SK-N-SH (cell line): ENCODE data around the gene PARD3B. TPM values are rescaled to one million over a fixed set of nuclear protein-coding genes. Genes with fewer than 3 reads are reported as not detected.

Source experiments
- CTCF ChIA-PET: fragments of 300-600, 350-600 bp; formaldehyde crosslinking; extraction: SDS; loops from one replicate; lab custom pipeline; 2021; lab: Yijun Ruan, JAX
- POLR2A ChIA-PET: fragments of 350-600 bp; sonication (Branson Sonifier 250); formaldehyde crosslinking; extraction: SDS; loops from one replicate; lab custom pipeline; 2020; ENCODE audit warnings: antibody characterized with exemption, inconsistent platforms; lab: Yijun Ruan, JAX
- DNase-seq: peaks from one replicate; pipeline ENCODE4 v3.0.0; 2012
- H2AFZ ChIP-seq: fragments of 200-600 bp; sonication (generic); 2 replicates; pipeline ENCODE4 v1.8.1; 2016; ENCODE audit warnings: antibody characterized with exemption, mild to moderate bottlenecking, low read depth
- H3F3A ChIP-seq: fragments of 200-600 bp; sonication (generic); replicated peaks from 2 replicates; pipeline ENCODE3; 2016; ENCODE audit warnings: antibody characterized with exemption, mild to moderate bottlenecking; ENCODE audit not compliant: insufficient read depth
- H3K27ac ChIP-seq, 2 experiments: fragments of 200-500 bp in 1 of 2; fragments of 200-600 bp in 1 of 2; sonication (Bioruptor generic) in 1 of 2; sonication (generic), shearing (Covaris generic) in 1 of 2; 2 replicates each; pipeline versions ENCODE4 v1.5.1 to v1.6.1; 2014 to 2016; ENCODE audit warnings: low read depth in 2 of 2, inconsistent platforms in 1 of 2, low read length in 1 of 2, mild to moderate bottlenecking in 1 of 2, mixed read lengths in 1 of 2
- H3K27me3 ChIP-seq: fragments of 200-600 bp; sonication (generic), shearing (Covaris generic); 2 replicates; pipeline ENCODE4 v1.6.1; 2016; ENCODE audit warnings: mixed run types; ENCODE audit not compliant: insufficient read depth
- H3K36me3 ChIP-seq, 2 experiments: fragments of 200-500 bp in 1 of 2; fragments of 200-600 bp in 1 of 2; sonication (Bioruptor generic) in 1 of 2; sonication (generic) in 1 of 2; replicated peaks in 1 of 2; 2 replicates each; pipeline versions ENCODE3 to v1.5.1; 2014 to 2016; ENCODE audit warnings: low read length in 1 of 2, mild to moderate bottlenecking in 1 of 2; ENCODE audit not compliant: insufficient read depth in 2 of 2, control insufficient read depth in 1 of 2
- H3K4me1 ChIP-seq, 2 experiments: fragments of 200-500 bp in 1 of 2; fragments of 200-600 bp in 1 of 2; sonication (Bioruptor generic) in 1 of 2; sonication (generic), shearing (Covaris generic) in 1 of 2; 2 replicates each; pipeline versions ENCODE4 v1.5.1 to v1.6.1; 2014 to 2016; ENCODE audit warnings: low read depth in 1 of 2, low read length in 1 of 2, mixed run types in 1 of 2; ENCODE audit not compliant: insufficient read depth in 2 of 2, control insufficient read depth in 1 of 2
- H3K4me2 ChIP-seq: fragments of 200-600 bp; sonication (generic), shearing (Covaris generic); 2 replicates; pipeline ENCODE4 v1.6.1; 2017; ENCODE audit warnings: mixed run types
- H3K4me3 ChIP-seq, 2 experiments: fragments of 200-500 bp in 1 of 2; fragments of 200-600 bp in 1 of 2; sonication (Bioruptor generic) in 1 of 2; sonication (generic), shearing (Covaris generic) in 1 of 2; 2 replicates each; pipeline versions ENCODE4 v1.5.1 to v1.8.1; 2014 to 2016; ENCODE audit warnings: low read depth in 2 of 2, inconsistent platforms in 1 of 2, low read length in 1 of 2, mild to moderate bottlenecking in 1 of 2, mixed read lengths in 1 of 2, moderate library complexity in 1 of 2
- H3K79me2 ChIP-seq: fragments of 200-600 bp; sonication (generic); 2 replicates; pipeline ENCODE4 v1.8.1; 2017; ENCODE audit warnings: mild to moderate bottlenecking; ENCODE audit not compliant: insufficient read depth
- H3K9ac ChIP-seq: fragments of 200-600 bp; sonication (generic); 2 replicates; pipeline ENCODE4 v1.6.1; 2017; ENCODE audit warnings: mixed run types
- H3K9me2 ChIP-seq: fragments of 200-600 bp; sonication (generic); 2 replicates; pipeline ENCODE4 v1.6.1; 2017; ENCODE audit warnings: mixed run types
- H3K9me3 ChIP-seq: fragments of 200-600 bp; sonication (generic); 2 replicates; pipeline ENCODE4 v1.6.1; 2017; ENCODE audit warnings: mixed run types, mild to moderate bottlenecking, moderate library complexity
- H4K20me1 ChIP-seq: fragments of 200-600 bp; sonication (generic); 2 replicates; pipeline ENCODE4 v1.6.1; 2017; ENCODE audit warnings: mild to moderate bottlenecking, mixed run types; ENCODE audit not compliant: insufficient read depth
- CHD2 ChIP-seq: fragments of 150-350 bp; IDR thresholded peaks from 2 replicates; pipeline ENCODE4 v1.6.1; 2018; ENCODE audit warnings: low read length; ENCODE audit not compliant: partially characterized antibody
- CTCF ChIP-seq: fragments of 200-600 bp; sonication (generic); IDR thresholded peaks from 2 replicates; pipeline ENCODE4 v1.6.1; 2017; ENCODE audit warnings: antibody characterized with exemption, mild to moderate bottlenecking, moderate library complexity
- EP300 ChIP-seq, 2 experiments: IDR thresholded peaks; 2 replicates each; pipeline versions ENCODE4 v1.4.0 to v1.6.1; 2012; ENCODE audit warnings: borderline replicate concordance in 1 of 2, low read depth in 1 of 2, low read length in 1 of 2
- EZH2phosphoT487 ChIP-seq: fragments of 200-600 bp; sonication (generic); IDR thresholded peaks from 2 replicates; pipeline ENCODE4 v1.6.1; 2017; ENCODE audit warnings: low read depth, mixed run types, mild to moderate bottlenecking, antibody characterized with exemption, moderate library complexity, borderline replicate concordance
- FOSL2 ChIP-seq: IDR thresholded peaks from 2 replicates; pipeline ENCODE4 v1.4.0; 2012; ENCODE audit warnings: low read depth, mild to moderate bottlenecking, moderate library complexity, borderline replicate concordance
- FOXJ3 ChIP-seq: sonication (generic); formaldehyde crosslinking; IDR thresholded peaks from 2 replicates; pipeline ENCODE4 v1.5.1; 2020; ENCODE audit warnings: mild to moderate bottlenecking, missing genetic modification reagents
- FOXM1 ChIP-seq: IDR thresholded peaks from 2 replicates; pipeline ENCODE4 v1.4.0; 2012; ENCODE audit warnings: low read depth, mild to moderate bottlenecking
- GABPA ChIP-seq: IDR thresholded peaks from 2 replicates; pipeline ENCODE4 v1.4.0; 2012; ENCODE audit warnings: low read depth, mild to moderate bottlenecking
- IRF3 ChIP-seq: fragments of 150-350 bp; IDR thresholded peaks from 2 replicates; pipeline ENCODE4 v1.6.1; 2016; ENCODE audit warnings: mild to moderate bottlenecking, low read depth, low read length
- JUND ChIP-seq: IDR thresholded peaks from 2 replicates; pipeline ENCODE4 v1.4.0; 2012
- MEF2A ChIP-seq: IDR thresholded peaks from 2 replicates; pipeline ENCODE4 v1.4.0; 2012; ENCODE audit warnings: low read depth, borderline replicate concordance
- MXI1 ChIP-seq: IDR thresholded peaks from 2 replicates; pipeline ENCODE4 v1.6.1; 2012; ENCODE audit warnings: mild to moderate bottlenecking, low read depth, low read length, improper control_type of control experiment
- RCOR1 ChIP-seq: fragments of 150-350 bp; IDR thresholded peaks from 2 replicates; pipeline ENCODE4 v1.6.1; 2017; ENCODE audit warnings: antibody characterized with exemption, low read length
- REST ChIP-seq: IDR thresholded peaks from 2 replicates; pipeline ENCODE4 v1.6.1; 2012; ENCODE audit warnings: mild to moderate bottlenecking, low read depth, low read length, moderate library complexity
- SIN3A ChIP-seq: IDR thresholded peaks from 2 replicates; pipeline ENCODE4 v1.6.1; 2012; ENCODE audit warnings: low read depth, mild to moderate bottlenecking, low read length, moderate library complexity, borderline replicate concordance
- TAF1 ChIP-seq: IDR thresholded peaks from 2 replicates; pipeline ENCODE4 v1.6.1; 2012; ENCODE audit warnings: low read depth, mild to moderate bottlenecking, low read length, moderate library complexity, borderline replicate concordance
- TCF12 ChIP-seq: IDR thresholded peaks from 2 replicates; pipeline ENCODE4 v1.4.0; 2012
- USF1 ChIP-seq: IDR thresholded peaks from 2 replicates; pipeline ENCODE4 v1.4.0; 2012; ENCODE audit warnings: low read depth, borderline replicate concordance
- YY1 ChIP-seq: IDR thresholded peaks from 2 replicates; pipeline ENCODE4 v1.4.0; 2012; ENCODE audit warnings: low read depth, mild to moderate bottlenecking
- ZBTB33 ChIP-seq: IDR thresholded peaks from 2 replicates; pipeline ENCODE4 v1.4.0; 2012; ENCODE audit warnings: low read depth, borderline replicate concordance
- WGBS: methylation state at CpG from one replicate; pipeline ENCODE4 v1.1.6; 2017; ENCODE audit warnings: low lambda C conversion rate; 5-methylcytosine and 5-hydroxymethylcytosine counted together
- polyA plus RNA-seq, 3 experiments: library from polyadenylated mRNA; depleted of rRNA; stranded (reverse); fragments of >200 nt; gene quantifications; 2 replicates each; pipeline ENCODE4 v1.2.3, GENCODE V29; 2012

PARD3B gene
- polyA plus RNA-seq, 1 of the 3 experiments (the other 2 are of a cell fraction): 0.87 TPM

- CTCF ChIA-PET: no interaction called here
- WGBS: 77% methylated on average over 5 of the region's 5 CpGs
Observed at GRCh38 chr2:204611017-204611631, 65.8 kb downstream of the PARD3B start.

More at GRCh38 chr2:204611017-204611631, 65.8 kb downstream of the PARD3B start:
- Histone ChIP-seq H3K4me1 (no peaks in the 10 kb centered on the region; a peak in 1 of 4 replicates), H3K79me2 (no peaks in the 10 kb centered on the region), H3K9me3 (no peaks in the 10 kb centered on the region), H3K27ac (no peak overlapping the region), H4K20me1 (no peaks in the 10 kb centered on the region), H3K9ac (no peak overlapping the region)
- POLR2A ChIA-PET: no interaction called here
- TF ChIP-seq MEF2A (no peak), EP300 (IDR thresholded peaks at IDR 0.05; ENCODE audit: borderline replicate concordance in 1 of 2, low read depth in 1 of 2, low read length in 1 of 2) (no peak), GABPA (no peak), MXI1 (no peak), IRF3 (no peak), CTCF (no peak), FOSL2 (no peak), USF1 (no peak), REST (no peak), CHD2 (no peak), RCOR1 (no peak), TAF1 (no peak), EZH2phosphoT487 (no peak), FOXJ3 (CRISPR knock-in tag) (no peak), FOXM1 (no peak), ZBTB33 (no peak), JUND (no peak), YY1 (no peak), SIN3A (no peak), TCF12 (no peak)
- TF ChIP-seq, all 33 proteins: peak for 0
- no peak overlapping the region for H3K4me2 ChIP-seq
- H3K9me2 ChIP-seq: no peaks in the 10 kb centered on the region
- no peak overlapping the region for H2AFZ ChIP-seq
- no peaks in the 10 kb centered on the region for H3K27me3 ChIP-seq
- no peak for DNase-seq
- no peaks in the 10 kb centered on the region for H3F3A ChIP-seq
- H3K36me3 ChIP-seq: no peaks in the 10 kb centered on the region
- H3K4me3 ChIP-seq: no peak overlapping the region
